ENCODE results near the gene CYP2D6. TPM values are rescaled to one million over a fixed set of nuclear protein-coding genes. Genes with fewer than 3 reads are reported as not detected.

CYP2D6 gene
- total RNA-seq, 1 experiment from 2014 or later, result 1.7 TPM

DNA sequence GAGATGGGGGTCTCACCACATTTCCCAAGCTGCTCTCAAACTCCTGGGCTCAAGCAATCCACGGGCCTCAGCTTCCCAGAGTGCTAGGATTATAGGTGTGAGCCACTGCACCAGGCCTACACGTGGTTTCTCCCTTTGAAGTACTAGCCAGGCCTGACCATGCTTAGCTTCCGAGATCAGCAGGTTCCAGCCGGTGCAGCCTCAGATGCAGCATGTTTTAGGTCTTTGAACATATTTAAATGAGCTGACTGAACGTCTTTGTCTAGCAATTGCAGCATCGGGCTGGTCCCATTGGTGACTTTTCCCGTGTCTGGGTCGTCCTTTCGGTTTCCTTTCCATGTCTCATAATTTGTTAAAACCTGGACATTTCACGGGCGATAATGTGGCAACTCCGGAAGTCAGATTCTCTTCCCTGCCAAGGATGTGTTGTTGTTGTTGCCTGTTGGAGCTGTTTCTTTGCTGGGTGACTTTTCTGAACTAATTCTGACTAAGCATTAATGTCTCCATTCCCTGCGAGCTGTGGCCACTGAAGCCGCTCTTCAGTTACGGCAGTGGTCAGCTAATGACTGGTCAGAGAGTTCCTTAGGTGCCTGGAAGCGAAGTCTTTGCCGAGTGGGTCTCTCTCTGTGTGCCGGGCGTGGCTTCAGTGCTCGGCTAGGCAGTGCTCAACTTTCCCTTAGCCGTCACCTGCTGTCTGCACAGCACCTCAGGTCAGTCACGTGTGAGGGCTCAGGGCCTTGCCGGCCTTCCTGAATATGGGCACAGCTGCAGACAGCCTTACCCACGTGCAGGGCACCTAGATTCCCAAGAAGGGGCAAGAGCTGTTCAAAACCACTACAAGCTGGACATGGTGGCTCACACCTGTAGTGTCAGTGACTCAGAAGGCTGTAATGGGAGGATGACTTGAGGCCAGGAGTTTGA, 3.8 kb upstream of the CYP2D6 start:
- DNase-seq (ENCODE audit: low spot score), result no peak
- no peaks in the 10 kb centered on the region for H3K4me1 Mint-ChIP-seq
- peaks cover 46% of the 10 kb centered on the region for H3K27me3 Mint-ChIP-seq (ENCODE audit: low read depth)
- TF ChIP-seq TEAD4 (CRISPR knock-in tag; IDR thresholded peaks at IDR 0.05) (no peak), SMAD3 (CRISPR knock-in tag; IDR thresholded peaks at IDR 0.05; ENCODE audit: borderline replicate concordance) (no peak), NR1H2 (CRISPR knock-in tag; IDR thresholded peaks at IDR 0.05) (no peak), NFE2L1 (CRISPR knock-in tag; IDR thresholded peaks at IDR 0.05) (no peak), FOXK1 (CRISPR knock-in tag; IDR thresholded peaks at IDR 0.05) (no peak), ZNF281 (CRISPR knock-in tag; IDR thresholded peaks at IDR 0.05) (no peak), TP53 (CRISPR knock-in tag; IDR thresholded peaks at IDR 0.05) (no peak), ESRRA (CRISPR knock-in tag; IDR thresholded peaks at IDR 0.05; ENCODE audit: borderline replicate concordance) (no peak)
- H3K9me3 Mint-ChIP-seq, result peaks cover 14% of the 10 kb centered on the region
- no peak for ATAC-seq
- H3K27ac Mint-ChIP-seq, result no peak overlapping the region
- peaks cover 12% of the 10 kb centered on the region for H3K36me3 Mint-ChIP-seq
- ChIA-PET CTCF (interaction anchor here (0.5 to 4.2 kb wide), 5 partner anchors 17 to 1286 kb away, joined by 3 to 32 read pairs (median 4); no protein-coding TSS in a partner anchor), POLR2A (interaction anchor here (0.6 kb wide), 1 partner anchor 255 kb away, joined by 6 read pairs; no protein-coding TSS in a partner anchor)
- no peak overlapping the region for H3K4me3 Mint-ChIP-seq

DNA sequence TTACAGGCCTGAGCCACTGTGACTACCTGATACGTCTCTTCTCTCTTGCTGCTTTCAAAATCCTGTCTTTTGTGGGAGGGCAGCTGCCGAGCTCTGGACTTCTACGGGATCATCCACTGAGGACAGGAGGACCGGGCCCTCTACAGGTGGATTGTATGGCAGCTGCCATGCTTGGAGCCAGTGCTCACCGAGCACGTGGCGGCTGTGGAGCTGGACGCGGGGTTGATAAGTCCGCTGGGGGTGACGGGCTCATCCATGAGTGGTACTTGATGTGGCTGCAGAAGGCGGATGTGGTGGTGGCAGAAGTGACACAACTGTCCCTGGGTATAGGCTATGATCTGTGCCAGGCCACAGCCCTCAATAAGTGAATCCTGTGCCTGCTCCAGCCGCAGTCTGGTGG, 1.8 kb upstream of the CYP2D6 start:
- no peak overlapping the region for H3K27ac Mint-ChIP-seq

GRCh38 chr22:42131562-42131961, 952 bp upstream of the CYP2D6 start:
- H3K27ac Mint-ChIP-seq, result no peak overlapping the region
- peak; percentile 23; the same call in 1 of the 2 replicates for ATAC-seq
- peaks cover 3% of the 10 kb centered on the region for H3K9me3 Mint-ChIP-seq
- ChIA-PET CTCF (interaction anchor here (0.6 to 4.2 kb wide), 6 partner anchors 15 to 540 kb away, joined by 3 to 32 read pairs (median 6); partner anchors contain the start of gene NDUFA6), POLR2A (no interaction called here)
- peaks cover 52% of the 10 kb centered on the region for H3K27me3 Mint-ChIP-seq (ENCODE audit: low read depth)
- no peak for DNase-seq (ENCODE audit: low spot score)
- no peaks in the 10 kb centered on the region for H3K36me3 Mint-ChIP-seq
- no peaks in the 10 kb centered on the region for H3K4me1 Mint-ChIP-seq
- no peak overlapping the region for H3K4me3 Mint-ChIP-seq
- TF ChIP-seq CBFB (CRISPR knock-in tag; IDR thresholded peaks at IDR 0.05; ENCODE audit: low read depth), result no peak
- TF ChIP-seq USF2 (CRISPR knock-in tag; IDR thresholded peaks at IDR 0.05), result no peak
- no peak for TF ChIP-seq PREB (CRISPR knock-in tag; IDR thresholded peaks at IDR 0.05; ENCODE audit: borderline replicate concordance)
- no peak for TF ChIP-seq EMX1 (CRISPR knock-in tag; IDR thresholded peaks at IDR 0.05)
- TF ChIP-seq ESRRA (CRISPR knock-in tag; IDR thresholded peaks at IDR 0.05; ENCODE audit: borderline replicate concordance), result no peak
- TF ChIP-seq RORB (CRISPR knock-in tag; IDR thresholded peaks at IDR 0.05), result no peak
- TF ChIP-seq, protein P1, sequence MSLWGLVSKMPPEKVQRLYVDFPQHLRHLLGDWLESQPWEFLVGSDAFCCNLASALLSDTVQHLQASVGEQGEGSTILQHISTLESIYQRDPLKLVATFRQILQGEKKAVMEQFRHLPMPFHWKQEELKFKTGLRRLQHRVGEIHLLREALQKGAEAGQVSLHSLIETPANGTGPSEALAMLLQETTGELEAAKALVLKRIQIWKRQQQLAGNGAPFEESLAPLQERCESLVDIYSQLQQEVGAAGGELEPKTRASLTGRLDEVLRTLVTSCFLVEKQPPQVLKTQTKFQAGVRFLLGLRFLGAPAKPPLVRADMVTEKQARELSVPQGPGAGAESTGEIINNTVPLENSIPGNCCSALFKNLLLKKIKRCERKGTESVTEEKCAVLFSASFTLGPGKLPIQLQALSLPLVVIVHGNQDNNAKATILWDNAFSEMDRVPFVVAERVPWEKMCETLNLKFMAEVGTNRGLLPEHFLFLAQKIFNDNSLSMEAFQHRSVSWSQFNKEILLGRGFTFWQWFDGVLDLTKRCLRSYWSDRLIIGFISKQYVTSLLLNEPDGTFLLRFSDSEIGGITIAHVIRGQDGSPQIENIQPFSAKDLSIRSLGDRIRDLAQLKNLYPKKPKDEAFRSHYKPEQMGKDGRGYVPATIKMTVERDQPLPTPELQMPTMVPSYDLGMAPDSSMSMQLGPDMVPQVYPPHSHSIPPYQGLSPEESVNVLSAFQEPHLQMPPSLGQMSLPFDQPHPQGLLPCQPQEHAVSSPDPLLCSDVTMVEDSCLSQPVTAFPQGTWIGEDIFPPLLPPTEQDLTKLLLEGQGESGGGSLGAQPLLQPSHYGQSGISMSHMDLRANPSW (CRISPR knock-in tag; conservative IDR thresholded peaks at IDR 0.05; ENCODE audit: low read depth), result no peak
- TF ChIP-seq NFE2L1 (CRISPR knock-in tag; IDR thresholded peaks at IDR 0.05), result no peak
- TF ChIP-seq NFYB (CRISPR knock-in tag; conservative IDR thresholded peaks at IDR 0.05; ENCODE audit: low read depth), result no peak
- TF ChIP-seq TEAD4 (CRISPR knock-in tag; IDR thresholded peaks at IDR 0.05), result no peak

More for the DNA sequence above, 1.8 kb upstream of the CYP2D6 start:
- ChIA-PET CTCF (interaction anchor here (0.9 to 4.2 kb wide), 7 partner anchors 10 to 435 kb away, joined by 3 to 32 read pairs (median 5); partner anchors contain the start of gene NDUFA6), POLR2A (no interaction called here)
- ATAC-seq (peak; percentile 47), DNase-seq (ENCODE audit: low spot score) (no peak)
- Mint-ChIP-seq H3K27me3 (ENCODE audit: low read depth) (peaks cover 52% of the 10 kb centered on the region), H3K4me3 (no peak overlapping the region), H3K36me3 (no peaks in the 10 kb centered on the region), H3K9me3 (peaks cover 3% of the 10 kb centered on the region), H3K4me1 (no peaks in the 10 kb centered on the region)
- no peak for TF ChIP-seq CDX4 (CRISPR knock-in tag; IDR thresholded peaks at IDR 0.05; ENCODE audit: borderline replicate concordance)
- TF ChIP-seq, protein P2, sequence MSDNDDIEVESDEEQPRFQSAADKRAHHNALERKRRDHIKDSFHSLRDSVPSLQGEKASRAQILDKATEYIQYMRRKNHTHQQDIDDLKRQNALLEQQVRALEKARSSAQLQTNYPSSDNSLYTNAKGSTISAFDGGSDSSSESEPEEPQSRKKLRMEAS (CRISPR knock-in tag; IDR thresholded peaks at IDR 0.05), result peak; percentile 28; the same call in 1 of the 2 replicates
- no peak for TF ChIP-seq ATF1 (CRISPR knock-in tag; IDR thresholded peaks at IDR 0.05)
- peak; percentile 35; the same call in 1 of the 2 replicates for TF ChIP-seq FOXP1 (CRISPR knock-in tag; IDR thresholded peaks at IDR 0.05; ENCODE audit: borderline replicate concordance)
- no peak for TF ChIP-seq TCF7 (CRISPR knock-in tag; IDR thresholded peaks at IDR 0.05; ENCODE audit: low read depth)
- TF ChIP-seq RORB (CRISPR knock-in tag; IDR thresholded peaks at IDR 0.05), result no peak
- no peak for TF ChIP-seq SMAD4 (CRISPR knock-in tag; IDR thresholded peaks at IDR 0.05)
